DMS 273 (cell line): ENCODE measurements around the gene ABCA2.
A peak's percentile ranks its signal among the peaks of the same experiment; 100 is the strongest.

ENCODE experiments used
- DNase-seq: peaks from one replicate; lab custom pipeline; 2025; ENCODE audit not compliant: unreplicated experiment; lab: John Stamatoyannopoulos, UW

Gene ABCA2

GRCh38 chr9:136982232-136983051 is 45.6 kb downstream of the ABCA2 start, which contains the start of gene LCNL1:
Gene LCNL1 (plus strand): TSS chr9:136982993. CDS start chr9:136983587, 594 bp downstream.
- no peak for DNase-seq

GRCh38 chr9:136981588-136982231 is 46.3 kb downstream of the ABCA2 start:
- no peak for DNase-seq

- DNase-seq = no peak
Observed at GRCh38 chr9:136980669-136981478, 47.2 kb downstream of the ABCA2 start.

- DNase-seq = no peak
Observed at GRCh38 chr9:136979769-136980587, 48.1 kb downstream of the ABCA2 start.

- DNase-seq = no peak
Observed at GRCh38 chr9:136978865-136979544, 49.0 kb downstream of the ABCA2 start.

GRCh38 chr9:136978073-136978864 is 49.8 kb downstream of the ABCA2 start:
- DNase-seq = no peak

GRCh38 chr9:136977649-136978072 is 50.4 kb downstream of the ABCA2 start:
- DNase-seq = no peak

GRCh38 chr9:136977223-136977622 is 50.8 kb downstream of the ABCA2 start, which contains the start of gene PTGDS:
Gene PTGDS (plus strand): TSS chr9:136977504. CDS start chr9:136977579, 75 bp downstream.
- DNase-seq = no peak

GRCh38 chr9:136975644-136976043 is 52.4 kb downstream of the ABCA2 start:
- DNase-seq = peak; percentile 66

- no peak for DNase-seq
Observed at GRCh38 chr9:136974817-136975535, 53.1 kb downstream of the ABCA2 start.

GRCh38 chr9:136973618-136974617 is 54.1 kb downstream of the ABCA2 start:
- DNase-seq = no peak

GRCh38 chr9:136972743-136973142 is 55.3 kb downstream of the ABCA2 start:
- no peak for DNase-seq

- DNase-seq = no peak
Observed at GRCh38 chr9:136972335-136972734, 55.7 kb downstream of the ABCA2 start.

GRCh38 chr9:136971746-136972145 is 56.3 kb downstream of the ABCA2 start:
- DNase-seq = no peak

GRCh38 chr9:136970361-136970760 is 57.7 kb downstream of the ABCA2 start:
- no peak for DNase-seq

- no peak for DNase-seq
Observed at GRCh38 chr9:136969774-136970173, 58.3 kb downstream of the ABCA2 start.

- DNase-seq = no peak
Observed at GRCh38 chr9:136969150-136969549, 58.9 kb downstream of the ABCA2 start.
